COLO668 (cell line): ENCODE data around the gene GSTA3.
"Not testable (repeated sequence)": the region's sequence is repeated elsewhere in the genome, so short reads cannot be mapped to it uniquely, and the experiment has no call there.

Source experiments
- DNase-seq: peaks from one replicate; lab custom pipeline; 2025; ENCODE audit not compliant: unreplicated experiment; lab: John Stamatoyannopoulos, UW

The GSTA3 gene

GRCh38 chr6:52868240-52868639 is 41.3 kb downstream of the GSTA3 start:
- no peak for DNase-seq

- DNase-seq: not testable (repeated sequence)
Measured at GRCh38 chr6:52861151-52861550, 48.3 kb downstream of the GSTA3 start.

GRCh38 chr6:52858416-52858815 is 51.1 kb downstream of the GSTA3 start:
- no peak for DNase-seq

GRCh38 chr6:52856137-52856536 is 53.4 kb downstream of the GSTA3 start:
- peak; percentile 45 for DNase-seq

GRCh38 chr6:52849137-52849536 is 60.4 kb downstream of the GSTA3 start:
- DNase-seq: no peak
